ENCODE data around the gene APLF. TPM values are rescaled to one million over a fixed set of nuclear protein-coding genes. Genes with fewer than 3 reads are reported as not detected.

Gene APLF, protein sequence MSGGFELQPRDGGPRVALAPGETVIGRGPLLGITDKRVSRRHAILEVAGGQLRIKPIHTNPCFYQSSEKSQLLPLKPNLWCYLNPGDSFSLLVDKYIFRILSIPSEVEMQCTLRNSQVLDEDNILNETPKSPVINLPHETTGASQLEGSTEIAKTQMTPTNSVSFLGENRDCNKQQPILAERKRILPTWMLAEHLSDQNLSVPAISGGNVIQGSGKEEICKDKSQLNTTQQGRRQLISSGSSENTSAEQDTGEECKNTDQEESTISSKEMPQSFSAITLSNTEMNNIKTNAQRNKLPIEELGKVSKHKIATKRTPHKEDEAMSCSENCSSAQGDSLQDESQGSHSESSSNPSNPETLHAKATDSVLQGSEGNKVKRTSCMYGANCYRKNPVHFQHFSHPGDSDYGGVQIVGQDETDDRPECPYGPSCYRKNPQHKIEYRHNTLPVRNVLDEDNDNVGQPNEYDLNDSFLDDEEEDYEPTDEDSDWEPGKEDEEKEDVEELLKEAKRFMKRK
- total RNA-seq = 3.3 and 3.5 TPM in 2 replicates

DNA sequence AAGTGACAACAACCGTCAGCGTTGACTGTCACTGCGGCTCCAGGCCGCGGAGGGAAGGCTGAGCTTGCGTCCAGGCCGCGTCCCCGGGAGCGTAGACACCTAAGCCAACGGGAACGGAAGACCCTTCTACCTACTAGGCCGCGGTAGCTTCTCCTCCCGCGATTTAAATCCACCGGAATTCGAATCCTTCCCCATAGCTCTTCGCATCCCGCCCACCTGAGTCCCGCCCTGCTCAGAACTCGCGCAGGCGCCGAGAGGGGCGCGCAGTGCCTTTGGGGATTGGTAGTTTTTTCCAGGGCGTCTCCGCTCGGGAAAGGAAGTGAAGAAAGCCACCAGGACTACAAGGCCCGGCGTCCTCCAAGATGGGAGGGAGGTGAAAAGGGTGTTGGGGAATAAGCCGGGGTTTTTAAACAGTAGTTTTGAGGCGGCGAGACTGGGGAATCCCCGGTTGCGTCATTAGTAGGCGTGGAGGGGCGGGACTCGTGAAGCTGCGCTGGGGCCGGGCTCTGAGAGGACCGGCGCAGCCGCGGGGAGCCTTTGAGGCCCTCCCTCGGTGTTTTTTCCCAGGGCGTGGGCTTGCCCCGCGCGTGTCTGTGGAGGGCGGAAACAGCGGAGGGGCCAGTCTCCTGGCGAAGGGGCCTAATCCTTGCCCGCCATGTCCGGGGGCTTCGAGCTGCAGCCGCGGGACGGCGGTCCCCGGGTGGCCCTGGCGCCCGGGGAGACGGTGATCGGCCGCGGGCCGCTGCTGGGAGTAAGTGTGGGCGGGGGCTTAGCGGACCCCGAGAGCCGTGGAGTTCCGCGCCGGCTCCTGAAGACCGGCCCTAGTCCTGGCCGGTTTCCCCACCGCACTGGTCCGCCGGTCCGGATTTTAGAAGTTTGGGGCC lies at the start of gene APLF, which contains the start of gene FBXO48:
Gene APLF (plus strand): TSS at position 509 of the 884 bp plus-strand sequence. CDS start 147 bp downstream, at position 656.
Gene FBXO48 (minus strand): TSS at position 218 of the 884 bp plus-strand sequence. CDS start 2,149 bp downstream, outside the sequence.
- intact Hi-C loops (cut with micrococcal nuclease) = loop anchor here (1.0 to 10.0 kb wide), 18 partner anchors 26 to 1667 kb away; partner anchors contain the start of genes ARHGAP25, ETAA1, GFPT1 and GMCL1

DNA sequence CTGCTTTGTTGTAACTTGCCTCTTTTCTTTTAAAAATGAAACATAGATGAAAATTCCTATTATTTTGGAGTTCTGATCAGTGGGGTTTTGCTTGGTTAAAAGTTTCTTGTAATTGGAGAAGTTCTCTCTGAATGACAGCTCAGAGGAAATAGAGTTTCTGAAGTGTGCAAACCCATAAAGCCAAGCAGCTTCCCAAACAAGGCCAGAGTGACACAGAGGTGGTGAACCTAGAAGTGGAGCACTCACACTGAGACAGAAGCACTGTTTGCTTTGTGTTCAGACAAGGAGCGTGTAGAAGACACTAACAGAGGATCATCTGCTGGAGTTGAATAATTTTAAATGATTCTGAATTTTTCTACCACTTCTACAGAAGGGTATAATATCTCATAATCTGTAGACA lies 49.5 kb upstream of the APLF start:
- intact Hi-C loops (cut with micrococcal nuclease) = no loop called here

DNA sequence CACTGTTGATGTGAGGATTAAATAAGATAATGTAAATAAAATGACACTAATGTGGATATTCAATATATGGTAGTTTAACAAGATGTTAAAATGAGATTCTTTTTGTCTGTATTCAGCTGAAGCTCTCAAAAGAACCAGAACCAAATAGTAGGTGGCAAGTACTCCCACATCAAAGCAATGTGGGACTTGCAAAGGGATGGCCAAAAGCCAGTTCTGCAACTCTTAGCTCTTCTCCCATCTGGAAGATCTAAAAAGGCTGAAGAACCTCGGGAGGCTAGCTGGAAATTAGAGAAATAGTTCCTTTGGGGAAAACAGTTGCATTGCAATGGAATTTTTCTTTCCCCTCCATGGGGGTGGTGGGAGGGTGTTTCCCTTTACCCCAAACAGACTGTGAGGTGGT lies 49.0 kb upstream of the APLF start:
- intact Hi-C loops (cut with micrococcal nuclease) = no loop called here

DNA sequence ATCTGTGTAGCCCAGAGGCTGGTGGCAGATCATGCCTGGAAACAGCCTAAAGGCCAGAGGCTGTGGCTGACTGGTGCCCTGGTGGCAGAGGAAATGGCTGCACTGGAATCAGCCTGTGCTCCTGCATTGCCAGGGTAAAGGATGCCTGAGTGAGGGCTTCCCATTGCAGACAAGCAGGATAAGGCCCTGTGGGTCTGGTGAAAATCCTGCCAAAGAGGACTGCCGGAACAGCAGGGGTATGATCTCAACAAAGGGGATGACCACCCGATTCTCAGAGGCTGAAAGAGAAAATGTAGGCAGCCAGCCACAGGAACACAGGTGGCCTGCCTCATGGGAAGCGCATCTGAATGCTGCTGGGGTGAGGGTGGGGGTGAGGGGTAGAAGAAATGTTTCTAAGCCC lies 48.5 kb upstream of the APLF start:
- intact Hi-C loops (cut with micrococcal nuclease) = no loop called here

DNA sequence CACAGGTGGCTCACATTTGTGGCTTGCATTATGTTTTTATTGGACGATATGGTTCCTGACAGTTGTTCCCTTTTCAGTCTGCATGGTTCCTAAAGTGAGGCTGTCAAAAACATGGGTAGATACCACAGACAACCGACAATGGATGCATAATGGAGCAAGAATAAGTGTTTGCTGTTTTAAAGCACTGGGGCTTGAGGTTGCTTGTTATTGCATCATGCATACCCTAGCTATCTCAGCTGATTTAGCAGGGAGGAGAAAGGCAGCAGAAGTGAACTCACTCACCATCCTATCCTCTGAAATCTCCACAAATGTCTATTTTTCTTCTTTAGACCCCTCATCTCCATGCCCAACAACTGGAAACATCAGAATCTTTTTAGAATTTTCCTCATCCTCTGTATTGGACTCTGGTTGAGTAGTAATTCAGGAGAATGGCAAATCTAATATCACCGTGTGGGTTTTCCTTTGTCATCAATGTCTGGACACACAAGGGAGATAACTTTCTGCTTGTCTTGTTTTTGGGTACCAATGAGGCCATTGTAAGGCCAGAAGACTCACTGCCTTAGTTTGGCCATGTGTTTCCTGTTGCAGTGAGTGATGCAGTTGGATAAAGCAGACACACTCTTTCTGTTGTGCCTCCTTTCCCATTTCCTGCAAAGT lies 47.0 kb upstream of the APLF start:
- intact Hi-C loops (cut with micrococcal nuclease) = no loop called here

DNA sequence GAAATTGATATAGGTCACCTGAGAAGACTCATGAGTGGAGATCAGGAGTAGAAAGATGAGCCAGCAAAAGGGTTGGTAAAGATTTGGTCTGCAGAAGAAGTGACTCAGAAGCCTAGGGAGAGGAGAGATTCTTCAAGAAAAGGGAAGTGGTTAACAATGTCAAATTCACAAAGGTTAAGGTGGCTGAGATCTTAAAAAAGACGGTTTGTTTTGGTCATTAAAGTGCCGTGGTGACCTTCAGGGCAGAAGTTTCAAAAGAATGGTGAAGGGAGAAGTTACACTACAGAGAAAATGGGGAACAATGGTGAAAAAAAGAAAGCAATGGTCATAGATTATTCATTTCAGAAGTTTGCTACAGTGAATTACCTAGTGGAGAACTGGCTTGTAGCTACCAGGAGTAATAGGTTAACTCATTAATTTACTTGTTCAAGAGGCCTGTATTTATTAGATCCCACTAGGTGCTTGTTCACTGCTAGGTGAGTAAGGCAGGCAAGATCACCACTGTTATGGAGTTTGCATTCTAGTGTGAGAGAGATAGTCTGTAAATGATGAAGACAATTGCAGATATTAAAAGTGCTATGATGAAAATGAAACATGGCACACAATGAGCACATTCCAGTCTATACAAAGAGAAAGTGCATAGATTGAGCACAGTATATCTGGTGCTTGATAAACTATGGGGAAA lies 43.3 kb upstream of the APLF start:
- intact Hi-C loops (cut with micrococcal nuclease) = loop anchor here (1.0 kb wide), 3 partner anchors 17 to 62 kb away; no protein-coding TSS in a partner anchor

DNA sequence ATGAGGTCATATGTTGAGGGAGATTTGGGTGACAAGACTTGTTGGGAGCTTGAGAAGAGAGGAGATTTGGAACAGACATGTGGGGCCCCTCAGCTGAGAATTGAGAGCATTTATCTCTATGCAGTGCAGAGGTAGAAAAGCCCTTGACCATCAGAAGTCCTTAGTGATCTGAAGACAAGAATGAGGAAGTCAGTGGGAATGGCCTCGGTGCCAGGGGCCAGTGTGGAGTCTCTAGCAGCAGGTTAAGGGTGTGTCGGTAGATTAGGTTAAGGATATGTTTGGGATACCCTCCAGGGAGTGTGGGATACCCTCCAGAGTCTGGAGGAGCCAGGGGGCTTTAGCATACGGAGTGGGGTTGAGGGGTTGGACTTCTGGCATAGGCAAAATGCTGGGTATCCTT lies 41.9 kb upstream of the APLF start:
- intact Hi-C loops (cut with micrococcal nuclease) = no loop called here

DNA sequence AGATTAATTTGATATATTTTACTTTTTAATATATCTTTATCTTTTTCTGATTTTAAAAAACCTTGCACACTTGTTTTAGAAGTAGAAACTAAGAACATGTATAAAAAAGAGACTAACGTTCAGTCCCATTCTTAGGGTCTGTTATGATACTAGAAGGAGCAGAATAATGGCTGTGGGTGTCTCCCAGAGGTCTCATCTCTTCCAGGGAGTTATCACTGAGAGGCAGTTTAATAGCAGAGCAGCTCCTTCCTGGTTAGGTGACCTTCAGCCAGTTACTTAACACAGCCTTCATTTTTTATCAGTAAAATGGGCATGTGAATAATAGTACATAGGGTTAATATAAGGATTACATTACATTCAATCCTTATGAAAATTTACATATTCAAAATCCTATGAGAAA lies 40.9 kb upstream of the APLF start:
- intact Hi-C loops (cut with micrococcal nuclease) = no loop called here

DNA sequence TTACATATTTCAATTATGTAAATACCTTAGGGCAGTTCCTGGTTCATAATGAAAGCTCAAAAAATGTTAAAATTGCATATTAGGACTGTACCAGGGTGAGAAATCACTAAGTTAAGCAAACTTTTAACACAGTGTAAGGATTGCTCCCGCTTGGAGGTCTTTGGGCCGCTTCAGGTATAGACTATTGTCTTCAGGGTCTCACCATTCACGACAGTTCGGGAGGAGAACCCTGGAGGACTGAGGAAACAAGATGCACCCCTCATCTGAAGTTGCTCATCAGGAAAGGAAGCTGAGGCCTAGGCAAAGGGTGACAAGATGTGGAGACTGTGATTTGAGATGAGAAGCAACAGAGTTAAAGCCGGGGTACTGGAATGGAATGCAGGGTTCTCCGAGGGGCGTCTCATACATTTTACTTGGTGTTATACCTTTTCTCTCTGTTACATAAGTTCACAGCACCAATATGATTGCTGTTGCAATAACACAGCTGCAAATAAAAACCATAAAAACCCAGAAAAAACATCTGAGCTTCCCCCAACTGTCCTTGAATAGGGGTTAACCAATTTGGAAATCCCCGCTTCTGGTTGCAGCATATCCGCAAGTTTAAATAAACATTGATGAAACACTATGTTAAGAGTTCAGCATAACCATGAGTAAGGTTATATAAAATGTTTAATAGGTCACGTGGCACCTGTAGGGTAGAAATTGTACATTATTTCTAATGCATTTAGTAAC lies 40.4 kb upstream of the APLF start:
- intact Hi-C loops (cut with micrococcal nuclease) = no loop called here

DNA sequence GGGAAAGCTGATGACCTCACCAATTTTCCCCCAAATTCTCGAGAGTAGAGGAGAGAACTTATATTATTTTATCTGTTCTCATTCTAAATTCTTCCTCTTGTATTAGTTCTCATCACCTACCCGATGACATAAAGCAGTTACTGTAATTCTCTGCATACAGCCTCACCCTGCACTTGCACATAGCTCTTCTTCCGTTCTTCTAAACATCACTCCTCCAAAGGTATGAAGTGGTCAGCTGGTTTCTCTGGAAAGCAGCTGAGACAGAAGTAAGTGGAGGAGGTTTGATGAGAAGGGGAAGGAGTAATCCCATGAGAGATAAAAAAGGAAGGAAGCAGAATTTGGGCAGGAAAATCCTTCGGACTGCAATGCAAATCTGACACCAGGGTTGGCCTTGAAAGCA lies 39.3 kb upstream of the APLF start:
- intact Hi-C loops (cut with micrococcal nuclease) = no loop called here

DNA sequence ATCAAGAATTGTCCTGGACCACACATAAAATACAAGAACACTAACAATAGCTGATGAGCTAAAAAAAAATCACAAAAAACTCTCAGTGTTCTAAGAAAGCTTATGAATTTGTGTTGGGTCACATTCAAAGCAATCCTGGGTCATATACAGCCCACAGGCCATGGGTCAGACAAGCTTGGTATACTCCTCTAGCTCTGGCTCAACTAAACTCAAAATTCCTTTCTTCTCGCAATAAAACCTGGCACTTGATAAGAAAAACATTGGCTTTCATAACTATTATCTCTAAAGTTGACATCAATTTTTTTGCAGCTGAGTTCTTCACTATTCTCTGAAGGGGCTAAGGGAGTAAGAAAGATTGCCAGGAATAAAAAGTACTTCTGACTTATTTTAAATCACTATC lies 38.6 kb upstream of the APLF start:
- intact Hi-C loops (cut with micrococcal nuclease) = no loop called here

DNA sequence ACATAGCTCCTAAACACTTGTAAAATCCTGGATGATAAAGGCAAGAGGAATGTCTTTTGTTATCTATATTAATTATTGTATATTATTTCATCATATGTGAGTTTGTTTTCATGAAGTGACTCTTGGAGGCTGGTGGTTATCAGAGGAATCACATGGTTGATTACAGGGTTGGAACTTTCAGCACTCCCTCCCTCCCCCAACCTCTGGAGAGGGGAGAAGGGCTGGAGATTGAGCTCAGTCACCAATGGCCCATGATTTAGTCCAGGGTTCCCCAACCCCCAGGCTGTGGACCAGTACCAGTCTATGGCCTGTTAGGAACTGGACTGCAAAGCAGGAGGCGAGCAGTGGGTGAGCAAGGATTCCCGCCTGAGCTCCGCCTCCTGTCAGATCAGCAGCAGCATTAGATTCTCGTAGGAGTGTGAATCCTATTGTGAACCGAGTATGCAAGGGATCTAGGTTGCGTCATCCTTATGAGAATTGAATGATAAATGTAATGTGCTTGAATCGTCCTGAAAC lies 38.0 kb upstream of the APLF start:
- intact Hi-C loops (cut with micrococcal nuclease) = no loop called here

DNA sequence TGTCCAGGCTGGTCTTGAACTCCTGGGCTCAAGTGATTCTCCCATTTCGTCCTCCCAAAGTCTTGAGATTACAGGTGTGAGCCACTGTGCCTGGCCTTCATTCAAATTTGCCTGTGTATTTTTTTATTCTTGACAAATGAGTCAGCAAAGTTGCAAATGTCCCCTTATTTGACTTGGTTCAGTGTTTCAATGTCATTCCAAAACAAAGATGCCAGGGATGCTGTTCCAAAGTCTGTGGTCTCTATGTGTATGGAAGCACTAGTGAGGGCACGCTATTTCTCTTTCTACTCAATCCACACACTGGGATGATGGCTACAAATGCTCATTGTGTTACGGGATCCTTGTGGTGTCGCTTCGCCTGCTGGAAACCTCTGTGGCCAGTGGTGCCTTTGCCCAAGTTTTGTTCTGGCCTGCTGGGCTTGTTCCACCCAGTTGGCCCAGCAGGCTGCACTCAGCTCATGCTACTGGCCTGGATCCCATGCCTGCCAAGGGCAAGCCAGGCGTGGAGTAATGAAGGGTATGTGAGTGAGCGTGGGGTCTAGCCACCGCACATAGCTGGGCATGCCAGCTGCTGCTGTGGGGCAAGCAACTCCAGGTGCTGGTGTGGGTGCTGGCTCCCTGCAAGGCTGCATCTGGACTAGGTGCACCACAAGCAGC lies 35.9 kb upstream of the APLF start:
- intact Hi-C loops (cut with micrococcal nuclease) = no loop called here

DNA sequence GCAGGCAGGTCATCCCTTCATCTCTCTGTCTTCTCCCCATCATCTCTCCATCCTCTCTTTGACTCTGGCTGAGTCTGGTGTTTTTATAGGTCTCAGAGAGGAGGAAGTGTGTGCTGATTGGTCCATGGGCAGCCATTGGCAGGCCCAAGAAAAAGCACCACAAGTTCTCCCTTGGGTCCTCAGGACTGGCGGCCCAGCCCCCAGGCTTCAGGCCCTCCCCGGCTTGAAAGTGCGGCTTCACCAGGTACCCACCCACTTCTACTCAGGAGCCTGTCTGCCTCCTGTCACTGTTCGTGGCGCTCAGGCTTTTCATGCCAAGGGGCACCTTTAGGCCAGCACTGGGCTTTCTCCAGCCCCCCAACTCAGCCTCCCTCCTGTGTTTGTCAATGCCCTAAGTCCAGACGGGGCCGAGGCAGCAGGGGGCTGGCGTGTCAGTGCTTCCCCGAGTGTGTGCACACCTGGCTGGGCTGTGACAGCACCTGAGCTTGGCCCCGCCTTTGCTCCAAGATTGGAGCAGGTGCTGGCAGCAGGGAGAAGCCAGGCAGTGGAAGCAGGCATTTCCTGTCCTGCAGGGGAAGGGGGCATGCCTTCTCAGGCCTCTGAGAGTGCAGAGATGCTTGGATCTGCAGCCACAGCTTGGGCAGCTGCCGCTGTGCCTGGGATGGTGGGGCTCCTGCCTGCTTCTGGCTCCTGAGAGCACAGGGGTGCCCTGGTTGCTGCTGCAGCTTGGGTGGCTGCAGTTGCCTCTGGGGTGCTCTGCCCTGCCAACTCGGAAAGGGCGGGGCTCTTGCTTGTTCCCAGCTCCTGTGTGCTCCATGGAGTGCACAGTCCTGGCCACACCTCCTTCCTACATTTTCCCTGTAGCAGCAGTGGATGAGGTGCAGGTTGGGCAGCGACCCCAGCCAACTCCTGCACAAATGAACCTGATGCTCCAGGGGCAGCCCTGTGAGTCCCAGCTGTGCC lies 34.4 kb upstream of the APLF start:
- intact Hi-C loops (cut with micrococcal nuclease) = no loop called here

DNA sequence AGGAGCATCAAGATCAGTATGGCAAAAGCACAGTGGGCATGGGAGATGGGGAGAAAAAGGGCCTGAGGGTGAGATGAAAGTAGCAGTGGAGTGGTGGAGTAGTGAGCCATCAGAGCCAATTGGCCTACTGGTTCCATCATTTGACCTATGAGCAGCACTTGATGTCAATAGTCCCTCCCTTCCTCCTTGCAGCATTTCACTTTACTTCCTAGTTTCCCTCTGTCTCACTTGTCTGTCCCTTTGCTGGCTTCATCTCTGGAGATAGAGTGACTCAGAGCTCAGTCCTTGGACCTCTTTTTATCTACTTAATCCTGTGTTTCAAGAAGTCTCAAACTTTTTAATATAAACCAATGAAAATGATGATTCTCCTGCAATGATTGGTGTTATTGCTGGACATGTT lies 32.4 kb upstream of the APLF start:
- intact Hi-C loops (cut with micrococcal nuclease) = no loop called here

DNA sequence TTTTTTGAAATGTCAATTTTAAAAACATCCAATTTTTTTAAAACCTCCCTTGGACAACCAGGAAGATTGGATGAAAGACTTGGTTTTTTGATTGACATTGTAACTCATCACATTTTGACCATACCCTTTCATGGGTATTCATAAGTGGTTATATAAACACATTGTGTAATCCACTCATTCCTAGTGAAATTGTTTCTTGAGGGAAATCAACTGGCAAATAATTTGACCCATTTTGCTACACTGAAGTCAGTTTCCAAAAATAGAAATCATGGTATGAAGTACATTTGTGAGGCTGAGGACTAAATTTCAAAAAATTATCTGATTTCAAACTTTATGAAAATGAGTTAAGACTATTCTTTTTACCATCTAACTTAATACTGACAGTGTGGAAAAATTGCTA lies 31.8 kb upstream of the APLF start:
- intact Hi-C loops (cut with micrococcal nuclease) = no loop called here

DNA sequence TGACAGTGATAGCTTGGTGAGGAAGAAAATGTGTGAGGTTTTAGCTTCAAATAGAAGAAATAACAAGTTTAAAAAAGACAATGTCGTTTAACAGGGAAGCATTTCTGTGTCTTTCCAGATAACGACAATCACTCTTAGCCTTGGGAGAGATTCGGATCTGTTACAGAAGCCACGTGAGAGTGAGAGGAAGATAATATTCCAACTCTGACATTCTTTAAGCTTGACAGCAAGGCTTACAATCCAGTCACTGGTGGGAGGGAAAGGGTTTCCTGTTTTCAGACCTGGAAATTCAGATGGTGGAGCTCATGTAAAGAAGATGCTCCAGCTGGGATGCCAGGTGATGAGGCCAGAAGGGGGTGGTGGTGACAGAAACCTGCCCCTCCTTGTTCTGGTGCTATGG lies 31.1 kb upstream of the APLF start:
- intact Hi-C loops (cut with micrococcal nuclease) = no loop called here

Data from T-helper 1 cell treated with Interleukin-12 subunit alpha and Interleukin-12 subunit beta and Interleukin-4 antibody, amounts not matched to agents 30 ng/mL and 1 ng/mL, for 36 hours (primary cell).